B cell (primary cell): Measurements from ENCODE around the gene CDS1. TPM values are rescaled to one million over a fixed set of nuclear protein-coding genes. Genes with fewer than 3 reads are reported as not detected.

Experiments used
- ATAC-seq: fragments of 200-7000 bp; cut with Tn5 transposase; one replicate; pipeline ENCODE4 v1.10.0; 2021; ENCODE audit warnings: low read depth, mild to moderate bottlenecking, moderate number of reproducible peaks, moderate library complexity
- CTCF ChIA-PET: fragments of 350-600 bp; sonication (Branson Sonifier 250); formaldehyde crosslinking; loops from one replicate; lab custom pipeline; 2021; ENCODE audit warnings: antibody characterized with exemption, inconsistent platforms; lab: Charles Lee
- POLR2A ChIA-PET: fragments of 350-600 bp; sonication (Branson Sonifier 250); formaldehyde crosslinking; loops from one replicate; lab custom pipeline; 2021; ENCODE audit warnings: antibody characterized with exemption; lab: Charles Lee
- DNase-seq: peaks from one replicate; pipeline ENCODE4 v3.0.0; 2013
- H2AFZ ChIP-seq: 2 replicates; pipeline ENCODE4 v1.6.1; 2012; ENCODE audit warnings: mild to moderate bottlenecking, low read depth, low read length; ENCODE audit not compliant: insufficient read depth, poor library complexity, severe bottlenecking
- H3K27ac ChIP-seq, 2 donors: 1 replicate in 1 of 2; 2 replicates in 1 of 2; pipeline ENCODE4 v1.5.1; 2012 to 2013; ENCODE audit warnings: low read length in 2 of 2, mild to moderate bottlenecking in 2 of 2, moderate library complexity in 1 of 2
- H3K27me3 ChIP-seq, 4 experiments: fragments of 200-600 bp in 1 of 4; sonication (generic) in 1 of 4; replicated peaks in 1 of 4; 1 replicate in 2 of 4; 2 replicates in 2 of 4; pipeline versions ENCODE4 v1.6.1 to v1.7.0; 2013 to 2016; ENCODE audit warnings: low read length in 3 of 4, mild to moderate bottlenecking in 2 of 4, mixed read lengths in 1 of 4, moderate library complexity in 1 of 4; ENCODE audit not compliant: insufficient read depth in 4 of 4, control insufficient read depth in 3 of 4; ENCODE audit errors: control extremely low read depth in 1 of 4
- H3K36me3 ChIP-seq, 2 experiments: replicated peaks in 1 of 2; 1 replicate in 1 of 2; 2 replicates in 1 of 2; pipeline versions ENCODE4 v1.6.1 to v1.7.1; 2013; ENCODE audit warnings: low read length in 1 of 2; ENCODE audit not compliant: insufficient read depth in 2 of 2, control insufficient read depth in 1 of 2; ENCODE audit errors: control extremely low read depth in 1 of 2, extremely low read depth in 1 of 2
- H3K4me1 ChIP-seq, 2 donors: fragments of 200-600 bp in 1 of 2; sonication (generic) in 1 of 2; 1 replicate in 1 of 2; 2 replicates in 1 of 2; pipeline versions ENCODE4 v1.5.1 to v1.6.1; 2013 to 2017; ENCODE audit warnings: low read length in 2 of 2; ENCODE audit not compliant: control insufficient read depth in 2 of 2, insufficient read depth in 2 of 2
- H3K4me2 ChIP-seq: replicated peaks from 2 replicates; pipeline ENCODE3; 2012; ENCODE audit warnings: mild to moderate bottlenecking, low read depth, low read length; ENCODE audit not compliant: poor library complexity, severe bottlenecking
- H3K4me3 ChIP-seq, 5 experiments: fragments of 200-600 bp in 1 of 5; sonication (generic) in 1 of 5; 1 replicate in 3 of 5; 2 replicates in 2 of 5; pipeline versions ENCODE4 v1.5.1 to v1.7.0; 2011 to 2016; ENCODE audit warnings: low read length in 4 of 5, mild to moderate bottlenecking in 4 of 5, low read depth in 2 of 5, control low read depth in 1 of 5, moderate library complexity in 1 of 5; ENCODE audit not compliant: insufficient read depth in 1 of 5; ENCODE audit errors: control extremely low read depth in 1 of 5, extremely low read depth in 1 of 5
- H3K79me2 ChIP-seq: fragments of 200-600 bp; sonication (generic); one replicate; pipeline ENCODE4 v1.6.0; 2016; ENCODE audit warnings: low read length; ENCODE audit not compliant: control insufficient read depth, insufficient read depth
- H3K9ac ChIP-seq: fragments of 200-600 bp; sonication (generic); 2 replicates; pipeline ENCODE4 v1.6.1; 2017; ENCODE audit warnings: mild to moderate bottlenecking, low read length, moderate library complexity
- H3K9me3 ChIP-seq, 3 donors: one replicate each; pipeline versions ENCODE4 v1.6.1 to v1.7.1; 2013; ENCODE audit warnings: low read length in 2 of 3; ENCODE audit not compliant: control insufficient read depth in 2 of 3, insufficient read depth in 1 of 3; ENCODE audit errors: control extremely low read depth in 1 of 3
- H4K20me1 ChIP-seq: 2 replicates; pipeline ENCODE4 v1.6.0; 2012; ENCODE audit warnings: mild to moderate bottlenecking, low read length; ENCODE audit not compliant: insufficient read depth, control insufficient read depth, poor library complexity, severe bottlenecking
- H3K27ac Mint-ChIP-seq: one replicate; pipeline ENCODE4 v1.8.0; 2021; ENCODE audit warnings: mixed read lengths
- H3K27me3 Mint-ChIP-seq: one replicate; pipeline ENCODE4 v1.8.0; 2021; ENCODE audit warnings: mixed read lengths
- H3K4me1 Mint-ChIP-seq: one replicate; pipeline ENCODE4 v1.8.0; 2021; ENCODE audit warnings: mixed read lengths
- H3K4me3 Mint-ChIP-seq: one replicate; pipeline ENCODE4 v1.8.0; 2021; ENCODE audit warnings: mixed read lengths
- H3K9me3 Mint-ChIP-seq: one replicate; pipeline ENCODE4 v1.8.0; 2022; ENCODE audit warnings: mixed read lengths; ENCODE audit not compliant: insufficient read depth
- CTCF ChIP-seq: fragments of 200-600 bp; IDR thresholded peaks from one replicate; pipeline ENCODE4 v1.8.0; 2022; ENCODE audit warnings: antibody characterized with exemption, mild to moderate bottlenecking
- EZH2 ChIP-seq: IDR thresholded peaks from 2 replicates; pipeline ENCODE4 v1.6.1; 2012; ENCODE audit warnings: borderline replicate concordance, low read depth, mild to moderate bottlenecking, moderate library complexity, low read length; ENCODE audit not compliant: insufficient read depth, poor library complexity, severe bottlenecking
- WGBS: methylation state at CpG from one replicate; pipeline ENCODE4 v1.1.5; 2013; ENCODE audit warnings: missing lambda C conversion rate; ENCODE audit not compliant: insufficient coverage; 5-methylcytosine and 5-hydroxymethylcytosine counted together
- intact Hi-C: fragments of 100-400 bp; cut with micrococcal nuclease; formaldehyde crosslinking; loops from one replicate; pipeline ENCODE4 v1.10.0; 2022
- polyA plus RNA-seq: library from polyadenylated mRNA; depleted of rRNA; stranded (reverse); fragments of >200 nt; gene quantifications from 2 replicates; pipeline ENCODE4 v1.2.3, GENCODE V29; 2012
- total RNA-seq, 2 donors: library from RNA; stranded (reverse); fragments of 120-200 nt in 1 of 2; gene quantifications; 1 replicate in 1 of 2; 2 replicates in 1 of 2; pipeline versions ENCODE4 v1.2.3 to v1.2.4, GENCODE V29; 2013 to 2022

Gene CDS1
- total and polyA plus RNA-seq, 2 donors (not counting 1 experiment from before 2014, with no cell fraction given), result 0.03 to 0.15 TPM

DNA sequence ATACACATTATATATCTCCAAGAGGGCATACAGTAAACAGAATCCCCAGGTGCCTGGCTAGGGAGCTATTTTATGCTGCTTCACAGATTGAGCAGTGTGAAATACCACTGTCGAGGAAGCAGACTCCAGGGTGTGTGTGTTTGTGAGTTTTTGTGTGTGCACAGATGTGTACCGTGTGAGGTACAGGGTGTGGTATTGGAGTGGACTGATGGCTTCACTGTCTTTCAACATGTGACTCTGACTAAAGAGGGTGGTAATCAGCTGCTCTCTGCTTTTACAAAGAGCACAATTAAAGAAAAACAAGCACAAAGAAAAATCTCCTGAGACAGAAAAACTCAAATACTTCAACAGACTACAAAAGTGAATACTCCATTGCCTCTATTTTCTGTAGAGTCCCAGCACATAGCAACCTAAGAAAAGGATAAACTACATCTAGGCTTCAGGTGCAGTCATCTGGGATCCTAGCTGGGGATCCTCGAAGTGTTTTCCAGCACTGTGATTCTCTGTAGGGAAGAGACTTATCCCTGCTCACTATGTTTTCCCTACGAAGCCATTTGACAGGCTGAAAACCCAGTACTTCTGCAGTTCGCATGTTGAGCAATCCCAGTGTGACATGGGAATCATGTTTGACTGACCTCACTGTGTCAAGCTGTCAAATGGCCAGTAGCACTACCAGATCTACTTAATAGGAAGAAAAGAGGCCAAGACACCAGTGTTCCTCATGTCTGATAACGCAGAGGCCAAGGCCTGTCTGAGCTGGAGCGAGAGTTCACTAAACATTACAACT is 100.3 kb downstream of the CDS1 start:
- Mint-ChIP-seq H3K4me3 (no peak overlapping the region), H3K4me1 (no peaks in the 10 kb centered on the region), H3K27me3 (no peaks in the 10 kb centered on the region), H3K27ac (no peak overlapping the region), H3K9me3 (no peaks in the 10 kb centered on the region)
- no peak for ATAC-seq
- H3K4me3 ChIP-seq, result no peak overlapping the region
- ChIA-PET CTCF (no interaction called here), POLR2A (no interaction called here)
- no peak for DNase-seq
- no peaks in the 10 kb centered on the region for H3K36me3 ChIP-seq
- no peaks in the 10 kb centered on the region for H3K27me3 ChIP-seq
- H4K20me1 ChIP-seq, result no peaks in the 10 kb centered on the region
- TF ChIP-seq EZH2 (no peak), CTCF (no peak)
- H3K27ac ChIP-seq, result no peak overlapping the region
- intact Hi-C loops, result no loop called here
- H3K4me2 ChIP-seq, result no peak overlapping the region
- H3K9ac ChIP-seq, result no peak overlapping the region
- no peaks in the 10 kb centered on the region for H3K4me1 ChIP-seq
- WGBS, result 93% methylated on average over 2 of the region's 7 CpGs
- H3K79me2 ChIP-seq, result no peaks in the 10 kb centered on the region
- no peaks in the 10 kb centered on the region for H3K9me3 ChIP-seq
- H2AFZ ChIP-seq, result no peak overlapping the region

GRCh38 chr4:84684361-84684760 is 101.4 kb downstream of the CDS1 start:
- no peak overlapping the region for H3K4me3 Mint-ChIP-seq
- H3K27ac ChIP-seq, result no peak overlapping the region
- ATAC-seq (no peak), DNase-seq (no peak)
- no peaks in the 10 kb centered on the region for H3K4me1 Mint-ChIP-seq
- H3K9me3 Mint-ChIP-seq, result no peaks in the 10 kb centered on the region
- H3K9me3 ChIP-seq, result no peaks in the 10 kb centered on the region
- H2AFZ ChIP-seq, result no peak overlapping the region
- H3K27me3 ChIP-seq, result no peaks in the 10 kb centered on the region
- intact Hi-C loops, result no loop called here
- CTCF ChIA-PET, result no interaction called here
- WGBS, result no CpG with 5 or more reads among the region's 3 CpGs
- H3K27me3 Mint-ChIP-seq, result no peaks in the 10 kb centered on the region
- H3K4me2 ChIP-seq, result no peak overlapping the region
- H3K36me3 ChIP-seq, result no peaks in the 10 kb centered on the region
- no peak overlapping the region for H3K9ac ChIP-seq
- no peak for TF ChIP-seq EZH2
- TF ChIP-seq CTCF, result no peak
- H3K4me1 ChIP-seq, result no peaks in the 10 kb centered on the region
- no peak overlapping the region for H3K4me3 ChIP-seq
- no peaks in the 10 kb centered on the region for H3K79me2 ChIP-seq
- H4K20me1 ChIP-seq, result no peaks in the 10 kb centered on the region
- no peak overlapping the region for H3K27ac Mint-ChIP-seq
- POLR2A ChIA-PET, result no interaction called here
